22Rv1 (cell line): ENCODE data around the gene TMCO4.

Experiments
- CTCF ChIP-seq: fragments of 450-650 bp; IDR thresholded peaks from 2 replicates; pipeline ENCODE4 v1.5.1; 2017; ENCODE audit warnings: mild to moderate bottlenecking
- ZFX ChIP-seq: fragments of 450-650 bp; IDR thresholded peaks from 2 replicates; pipeline ENCODE4 v1.6.1; 2017; ENCODE audit warnings: antibody characterized with exemption, borderline replicate concordance

GRCh38 chr1:19749685-19750084, 50.0 kb downstream of the TMCO4 start:
- no peak for TF ChIP-seq CTCF
- TF ChIP-seq ZFX, result no peak
